GM18498 (cell line): Measurements from ENCODE around the gene CROCC.
"Not testable (repeated sequence)": the region's sequence is repeated elsewhere in the genome, so short reads cannot be mapped to it uniquely, and the experiment has no call there.

Experiments used
- ATAC-seq: cut with Tn5 transposase; IDR thresholded peaks from one replicate; pipeline ENCODE4 v1.9.1; 2021; ENCODE audit warnings: mild to moderate bottlenecking, moderate library complexity; ENCODE audit not compliant: unreplicated experiment

CROCC gene

DNA sequence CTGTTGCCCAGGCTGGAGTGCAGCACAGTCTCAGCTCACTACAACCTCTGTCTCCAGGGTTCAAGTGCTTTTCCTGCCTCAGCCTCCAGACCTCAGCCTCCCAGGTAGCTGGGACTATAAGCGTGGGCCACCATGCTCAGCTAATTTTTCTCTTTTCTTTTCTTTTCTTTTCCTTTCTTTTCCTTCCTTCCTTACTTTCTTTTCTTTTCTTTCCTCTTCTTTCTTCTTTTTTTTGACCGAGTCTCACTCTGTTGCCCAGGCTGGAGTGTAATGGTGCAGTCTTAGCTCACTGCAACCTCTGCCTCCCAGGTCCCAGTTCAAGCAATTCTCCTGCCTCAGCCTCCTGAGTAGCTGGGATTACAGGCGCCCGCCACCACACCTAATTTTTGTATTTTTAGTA is 42.4 kb downstream of the CROCC start:
- ATAC-seq: not testable (repeated sequence)

GRCh38 chr1:16965486-16966067 is 43.8 kb downstream of the CROCC start:
- no peak for ATAC-seq

DNA sequence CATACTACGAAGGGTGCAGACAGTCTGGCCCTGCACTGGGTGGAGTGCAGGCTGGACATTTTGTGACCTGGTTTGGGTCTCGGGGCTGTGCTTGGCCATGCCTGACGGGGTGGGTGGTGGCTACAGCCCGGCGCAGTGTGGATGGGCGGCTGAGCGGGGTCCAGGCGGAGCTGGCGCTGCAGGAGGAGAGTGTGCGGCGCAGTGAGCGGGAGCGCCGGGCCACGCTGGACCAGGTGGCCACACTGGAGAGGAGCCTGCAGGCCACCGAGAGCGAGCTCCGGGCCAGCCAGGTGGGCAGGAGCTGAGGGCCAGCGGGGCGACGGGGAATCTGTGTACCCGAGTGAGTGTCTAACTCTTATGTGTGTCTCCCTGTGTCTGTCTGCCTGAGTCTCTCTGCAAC is 44.6 kb downstream of the CROCC start:
- no peak for ATAC-seq

- no peak for ATAC-seq
Measured at GRCh38 chr1:16967095-16967575, 45.4 kb downstream of the CROCC start.

- ATAC-seq: no peak
Measured at GRCh38 chr1:16967962-16968361, 46.2 kb downstream of the CROCC start.

DNA sequence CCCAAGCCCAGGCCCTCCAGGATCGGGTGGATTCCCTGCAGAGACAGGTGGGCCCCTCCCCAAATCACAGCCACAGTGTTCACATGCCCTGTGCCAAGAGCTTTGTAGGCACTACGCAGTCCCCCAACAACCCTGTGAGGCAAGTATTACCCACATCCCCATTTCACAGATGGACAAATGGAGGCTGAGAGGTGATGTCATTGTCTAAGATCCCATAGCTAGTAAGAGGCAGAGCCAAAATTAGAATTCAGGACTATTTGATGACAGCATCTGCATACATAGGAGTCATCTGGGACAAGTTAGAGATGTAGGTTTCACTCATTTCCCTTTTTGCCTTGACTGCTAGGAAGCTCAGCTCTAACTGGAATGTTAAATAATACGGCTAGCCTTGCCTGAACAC is 46.6 kb downstream of the CROCC start:
- ATAC-seq: no peak

DNA sequence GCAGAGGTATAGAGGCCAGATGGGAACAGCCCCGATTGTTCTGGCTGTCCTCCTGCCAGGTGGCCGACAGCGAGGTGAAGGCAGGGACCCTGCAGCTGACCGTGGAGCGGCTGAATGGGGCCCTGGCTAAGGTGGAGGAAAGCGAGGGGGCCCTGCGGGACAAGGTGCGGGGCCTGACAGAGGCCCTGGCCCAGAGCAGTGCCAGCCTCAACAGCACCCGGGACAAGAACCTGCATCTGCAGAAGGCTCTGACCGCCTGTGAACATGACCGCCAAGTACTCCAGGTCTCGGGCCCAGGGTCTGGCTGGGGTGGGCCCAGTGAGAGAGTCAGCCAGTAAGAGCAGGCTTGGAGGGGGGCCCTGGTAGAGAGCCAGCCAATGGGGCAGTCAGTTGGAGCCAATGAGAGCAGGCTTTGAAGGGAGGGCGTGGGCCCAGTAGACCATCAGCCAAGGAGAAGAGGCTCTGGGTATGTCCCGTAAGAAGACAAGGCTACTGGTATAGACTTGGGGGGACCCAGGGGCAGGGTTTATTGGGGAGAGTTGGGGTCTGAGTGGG is 47.4 kb downstream of the CROCC start:
- no peak for ATAC-seq

GRCh38 chr1:16969651-16970050 is 47.9 kb downstream of the CROCC start:
- no peak for ATAC-seq

DNA sequence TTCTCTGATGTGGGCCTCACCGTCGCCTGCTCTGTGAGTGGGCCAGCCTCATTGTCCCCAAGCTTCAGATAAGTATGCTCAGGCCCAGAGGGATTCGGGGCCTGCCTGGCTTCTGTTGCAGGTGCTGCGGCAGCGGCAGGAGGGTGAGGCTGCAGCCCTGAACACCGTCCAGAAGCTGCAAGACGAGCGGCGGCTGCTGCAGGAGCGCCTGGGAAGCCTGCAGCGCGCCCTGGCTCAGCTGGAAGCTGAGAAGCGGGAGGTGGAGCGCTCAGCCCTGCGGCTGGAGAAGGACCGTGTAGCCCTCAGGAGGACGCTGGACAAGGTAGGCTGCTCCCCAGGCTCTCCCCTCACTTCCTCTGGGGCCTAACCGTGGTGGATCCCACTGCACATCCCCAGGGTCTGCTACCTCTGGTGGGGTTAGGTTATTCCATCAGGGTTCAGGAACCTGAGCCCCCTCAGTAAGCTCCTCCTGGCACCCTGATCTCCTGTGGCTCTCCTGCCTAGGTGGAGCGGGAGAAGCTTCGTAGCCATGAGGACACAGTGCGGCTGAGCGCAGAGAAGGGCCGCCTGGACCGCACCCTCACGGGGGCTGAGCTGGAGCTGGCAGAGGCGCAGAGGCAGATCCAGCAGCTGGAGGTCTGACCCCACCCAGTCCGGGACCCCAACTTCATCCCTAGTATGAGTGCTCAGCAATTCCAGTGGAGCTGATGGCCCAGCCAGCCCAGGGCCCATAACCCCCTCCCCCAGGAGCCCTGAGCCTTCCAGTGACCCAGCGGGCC is 48.6 kb downstream of the CROCC start:
- no peak for ATAC-seq

GRCh38 chr1:16971341-16972188 is 49.8 kb downstream of the CROCC start:
- ATAC-seq: no peak

DNA sequence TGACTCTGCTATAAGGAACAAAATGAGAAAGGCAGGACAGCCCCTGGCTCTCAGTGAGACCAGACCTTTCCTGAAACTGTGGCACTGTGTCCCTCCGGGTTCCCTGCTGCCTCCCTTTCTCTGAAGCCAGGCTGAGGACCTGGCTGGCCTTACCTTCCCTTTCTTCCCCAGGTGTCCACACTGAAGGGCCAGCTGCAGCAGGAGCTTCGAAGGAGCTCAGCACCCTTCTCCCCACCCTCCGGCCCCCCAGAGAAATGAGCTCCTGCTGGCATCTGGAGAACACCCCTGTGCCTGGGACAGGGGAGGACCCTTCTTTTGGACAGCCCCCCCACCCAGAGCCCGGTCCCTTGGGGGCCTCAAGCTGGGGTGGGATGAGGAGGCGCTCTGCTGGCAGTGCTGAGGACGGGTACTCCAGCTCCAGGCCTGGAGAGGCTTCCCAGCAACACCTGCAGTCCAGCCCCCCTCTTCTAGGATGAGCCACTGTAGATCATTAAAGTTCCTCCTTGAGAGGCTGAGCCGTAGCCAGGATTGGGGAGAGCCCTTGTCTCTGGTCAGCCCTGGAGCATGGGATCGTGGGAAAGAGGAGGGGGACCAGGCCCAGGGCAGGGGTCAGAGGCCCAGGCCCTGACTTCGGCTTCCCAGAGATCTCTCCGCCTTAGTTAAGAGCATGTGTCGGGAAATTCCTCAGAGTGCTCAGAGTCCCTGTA is 50.6 kb downstream of the CROCC start:
- no peak for ATAC-seq

DNA sequence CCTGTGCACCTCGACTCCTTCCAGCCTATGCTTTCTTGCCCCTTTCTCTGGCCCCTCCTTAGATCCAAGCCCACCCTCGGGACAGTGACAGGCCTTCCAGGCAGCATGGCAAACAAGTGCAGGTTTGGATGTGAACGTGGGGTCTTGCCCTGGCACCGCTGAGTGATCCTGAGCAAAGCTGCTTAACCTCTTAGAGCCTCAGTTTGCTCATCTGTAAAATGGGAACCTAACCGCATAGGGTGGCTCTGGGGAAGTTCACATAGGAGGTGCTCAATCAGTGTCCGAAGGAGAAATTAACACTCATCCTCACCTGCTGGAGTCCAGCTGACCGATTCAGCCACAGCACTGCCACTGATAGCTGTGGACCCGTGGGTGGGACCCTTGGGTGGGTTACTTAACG is 51.5 kb downstream of the CROCC start:
- ATAC-seq: no peak

DNA sequence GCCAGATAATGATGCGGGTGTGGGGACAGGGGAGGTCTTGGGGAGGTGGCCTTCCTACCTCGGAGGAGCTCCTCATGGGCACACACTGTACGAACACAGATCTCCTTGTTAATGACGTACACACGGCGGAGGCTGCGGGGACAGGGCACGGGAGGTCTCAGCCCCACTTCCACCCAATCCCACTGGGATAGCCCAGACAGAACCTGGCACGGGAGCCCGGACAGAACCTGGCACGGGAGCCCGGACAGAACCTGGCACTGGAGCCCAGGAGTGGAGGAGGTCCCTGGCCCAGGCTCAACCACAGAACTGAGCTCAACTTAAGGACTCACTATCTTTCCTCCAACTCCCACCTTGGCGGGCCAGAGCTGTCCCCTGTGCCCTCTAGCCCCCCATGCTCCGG is 53.5 kb downstream of the CROCC start:
- ATAC-seq: no peak

DNA sequence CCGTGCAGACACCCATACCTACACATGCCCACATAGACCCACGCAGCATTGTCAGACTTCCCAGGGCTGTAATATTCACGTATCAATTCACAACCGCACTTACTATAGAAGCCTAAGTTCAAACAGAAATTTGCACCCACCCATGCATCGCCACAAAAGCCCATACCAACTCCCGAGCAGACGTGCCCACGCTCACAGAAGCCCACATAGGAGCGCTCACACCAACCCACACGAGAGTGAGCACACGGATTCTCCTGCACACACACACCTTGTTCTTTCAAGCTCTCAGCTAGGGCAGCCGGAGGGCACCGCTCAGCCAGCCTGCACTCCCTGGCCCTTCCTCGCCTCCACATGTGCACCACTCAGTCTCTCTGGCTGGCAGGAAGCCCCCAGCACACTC is 54.1 kb downstream of the CROCC start:
- ATAC-seq: no peak

GRCh38 chr1:16976966-16977365 is 55.2 kb downstream of the CROCC start:
- no peak for ATAC-seq

DNA sequence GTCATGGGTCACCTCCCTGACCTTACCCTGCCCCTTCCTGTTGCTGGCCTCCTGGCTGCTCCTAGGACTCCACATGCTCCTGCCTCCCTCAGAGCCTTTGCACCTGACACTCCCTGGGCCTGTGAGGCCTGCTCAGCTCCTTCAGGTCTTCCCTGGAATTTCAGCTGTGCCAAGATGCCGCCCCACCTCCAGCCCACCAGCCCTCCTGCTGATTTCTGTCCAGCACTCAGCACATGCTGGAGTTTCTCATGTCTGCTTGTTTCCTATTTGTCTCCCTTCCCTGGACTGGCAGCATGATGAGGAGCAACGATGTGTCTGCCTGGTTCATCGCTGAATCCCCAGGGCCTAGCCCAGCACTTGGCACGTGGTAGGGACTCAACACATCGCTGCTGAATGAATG is 55.6 kb downstream of the CROCC start:
- ATAC-seq: no peak

- no peak for ATAC-seq
Measured at GRCh38 chr1:16978139-16978538, 56.4 kb downstream of the CROCC start.

DNA sequence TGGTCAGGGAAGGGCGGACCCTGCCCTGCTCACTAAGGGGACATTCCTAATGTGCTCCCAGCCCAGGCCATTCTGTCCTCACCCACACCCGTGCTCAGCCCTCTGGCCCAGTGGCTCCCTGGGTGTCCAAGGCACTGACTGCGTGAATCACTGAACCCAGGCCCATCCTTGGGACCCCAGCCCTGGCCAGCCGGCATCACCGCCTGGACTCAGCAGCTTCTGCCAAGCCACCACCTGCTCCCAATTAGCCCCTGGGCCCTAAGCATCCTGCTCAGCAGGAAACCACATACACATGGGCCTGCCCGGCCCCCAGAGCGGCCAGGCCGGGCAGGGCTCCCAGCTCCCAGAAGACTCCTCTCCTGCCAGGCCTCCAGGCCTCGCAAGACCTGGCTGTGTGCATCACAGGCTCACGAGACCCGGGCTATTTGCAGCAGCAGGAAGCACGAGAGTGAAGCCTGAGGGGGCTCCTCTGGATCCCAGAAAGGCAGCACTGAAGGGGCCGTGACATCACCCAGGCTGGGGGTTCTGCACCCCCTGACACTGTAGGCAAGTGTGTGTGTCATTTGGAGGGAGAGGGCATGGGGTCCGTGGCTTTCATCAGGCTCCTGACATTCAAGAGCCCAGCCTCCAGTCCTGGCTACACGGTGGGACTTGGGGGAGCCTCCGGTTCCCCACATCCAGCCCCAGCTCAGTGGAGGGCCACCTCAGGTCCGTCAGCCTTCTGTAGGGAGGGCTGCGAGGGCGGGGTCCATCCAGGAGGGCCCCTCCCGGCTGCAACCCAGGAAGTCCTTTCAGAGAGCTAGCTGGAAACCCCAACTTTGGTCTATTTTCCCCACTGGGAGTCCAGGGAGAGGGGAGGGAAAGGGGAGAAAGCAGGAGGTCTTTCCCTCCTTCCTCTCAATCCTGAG is 57.1 kb downstream of the CROCC start:
- no peak for ATAC-seq

DNA sequence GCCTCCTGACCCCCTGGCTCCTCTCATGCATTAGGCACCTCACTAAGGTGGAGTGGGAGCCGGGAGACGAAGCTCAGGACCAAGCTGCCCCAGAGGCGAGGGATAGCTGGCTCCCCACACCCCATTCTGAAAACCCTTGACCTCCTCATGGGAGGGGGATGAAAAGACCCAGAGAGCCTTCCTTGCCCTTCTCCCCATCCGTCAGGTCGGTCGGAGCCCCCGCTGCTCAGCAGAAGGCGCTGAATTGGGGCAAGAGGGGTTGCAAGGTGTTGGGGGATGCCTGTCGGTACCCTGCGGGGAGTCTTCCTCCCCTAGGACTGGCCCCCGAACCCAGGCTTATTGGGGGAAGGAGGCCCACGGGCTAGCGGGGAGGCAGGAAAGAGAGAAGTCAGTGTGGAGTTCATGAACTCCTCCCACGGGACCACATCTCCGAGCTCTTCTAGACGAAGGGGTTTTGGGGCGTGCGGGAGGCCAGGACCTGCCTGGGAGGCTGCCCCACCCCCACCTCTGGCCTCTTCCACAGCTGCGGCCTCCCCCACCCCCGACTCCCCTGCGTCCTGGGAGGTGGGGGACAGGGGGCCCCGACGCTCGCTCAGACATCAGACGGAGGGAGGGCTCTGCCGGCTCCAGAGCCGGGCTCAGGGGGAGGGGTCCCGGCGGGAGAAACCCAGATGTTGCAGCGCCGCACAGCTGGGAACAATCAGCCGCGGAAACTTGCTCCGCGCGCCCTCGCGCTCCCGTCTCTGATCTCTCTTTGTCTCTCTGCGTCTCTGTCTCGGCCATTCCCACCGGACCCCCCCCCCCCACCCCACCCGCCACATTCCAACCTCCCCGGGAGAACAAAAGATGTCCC is 58.0 kb downstream of the CROCC start:
- ATAC-seq: no peak
